GM18520 (cell line): Measurements from ENCODE around the gene ATP13A5.

Experiments
- ATAC-seq: cut with Tn5 transposase; IDR thresholded peaks from one replicate; pipeline ENCODE4 v1.9.1; 2021; ENCODE audit not compliant: unreplicated experiment

The ATP13A5 gene, protein sequence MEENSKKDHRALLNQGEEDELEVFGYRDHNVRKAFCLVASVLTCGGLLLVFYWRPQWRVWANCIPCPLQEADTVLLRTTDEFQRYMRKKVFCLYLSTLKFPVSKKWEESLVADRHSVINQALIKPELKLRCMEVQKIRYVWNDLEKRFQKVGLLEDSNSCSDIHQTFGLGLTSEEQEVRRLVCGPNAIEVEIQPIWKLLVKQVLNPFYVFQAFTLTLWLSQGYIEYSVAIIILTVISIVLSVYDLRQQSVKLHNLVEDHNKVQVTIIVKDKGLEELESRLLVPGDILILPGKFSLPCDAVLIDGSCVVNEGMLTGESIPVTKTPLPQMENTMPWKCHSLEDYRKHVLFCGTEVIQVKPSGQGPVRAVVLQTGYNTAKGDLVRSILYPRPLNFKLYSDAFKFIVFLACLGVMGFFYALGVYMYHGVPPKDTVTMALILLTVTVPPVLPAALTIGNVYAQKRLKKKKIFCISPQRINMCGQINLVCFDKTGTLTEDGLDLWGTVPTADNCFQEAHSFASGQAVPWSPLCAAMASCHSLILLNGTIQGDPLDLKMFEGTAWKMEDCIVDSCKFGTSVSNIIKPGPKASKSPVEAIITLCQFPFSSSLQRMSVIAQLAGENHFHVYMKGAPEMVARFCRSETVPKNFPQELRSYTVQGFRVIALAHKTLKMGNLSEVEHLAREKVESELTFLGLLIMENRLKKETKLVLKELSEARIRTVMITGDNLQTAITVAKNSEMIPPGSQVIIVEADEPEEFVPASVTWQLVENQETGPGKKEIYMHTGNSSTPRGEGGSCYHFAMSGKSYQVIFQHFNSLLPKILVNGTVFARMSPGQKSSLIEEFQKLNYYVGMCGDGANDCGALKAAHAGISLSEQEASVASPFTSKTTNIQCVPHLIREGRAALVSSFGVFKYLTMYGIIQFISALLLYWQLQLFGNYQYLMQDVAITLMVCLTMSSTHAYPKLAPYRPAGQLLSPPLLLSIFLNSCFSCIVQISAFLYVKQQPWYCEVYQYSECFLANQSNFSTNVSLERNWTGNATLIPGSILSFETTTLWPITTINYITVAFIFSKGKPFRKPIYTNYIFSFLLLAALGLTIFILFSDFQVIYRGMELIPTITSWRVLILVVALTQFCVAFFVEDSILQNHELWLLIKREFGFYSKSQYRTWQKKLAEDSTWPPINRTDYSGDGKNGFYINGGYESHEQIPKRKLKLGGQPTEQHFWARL

DNA sequence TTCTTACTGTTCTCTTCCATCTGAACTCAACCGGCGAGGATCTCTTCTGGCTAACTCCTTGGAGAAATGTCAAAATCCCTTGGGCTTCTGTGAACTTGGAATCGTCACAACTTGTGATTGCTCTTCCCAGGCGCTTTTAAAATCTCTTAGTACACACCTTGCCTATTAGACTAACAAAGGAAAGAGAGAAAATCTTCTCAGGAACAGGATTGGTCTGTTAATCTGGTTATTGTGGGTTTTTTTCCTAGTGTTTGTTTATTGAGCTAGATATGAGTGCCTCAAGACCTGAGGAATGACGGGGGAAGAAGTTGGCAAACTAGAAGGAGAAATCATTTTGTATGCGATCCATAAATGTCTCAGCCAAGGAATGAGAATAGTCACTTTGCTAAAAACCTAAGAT is at the start of gene ATP13A5:
TSS of gene ATP13A5 (minus strand) at position 48 of the 400 bp plus-strand sequence. CDS start at position 20, 28 bp downstream.
- ATAC-seq, result no peak

DNA sequence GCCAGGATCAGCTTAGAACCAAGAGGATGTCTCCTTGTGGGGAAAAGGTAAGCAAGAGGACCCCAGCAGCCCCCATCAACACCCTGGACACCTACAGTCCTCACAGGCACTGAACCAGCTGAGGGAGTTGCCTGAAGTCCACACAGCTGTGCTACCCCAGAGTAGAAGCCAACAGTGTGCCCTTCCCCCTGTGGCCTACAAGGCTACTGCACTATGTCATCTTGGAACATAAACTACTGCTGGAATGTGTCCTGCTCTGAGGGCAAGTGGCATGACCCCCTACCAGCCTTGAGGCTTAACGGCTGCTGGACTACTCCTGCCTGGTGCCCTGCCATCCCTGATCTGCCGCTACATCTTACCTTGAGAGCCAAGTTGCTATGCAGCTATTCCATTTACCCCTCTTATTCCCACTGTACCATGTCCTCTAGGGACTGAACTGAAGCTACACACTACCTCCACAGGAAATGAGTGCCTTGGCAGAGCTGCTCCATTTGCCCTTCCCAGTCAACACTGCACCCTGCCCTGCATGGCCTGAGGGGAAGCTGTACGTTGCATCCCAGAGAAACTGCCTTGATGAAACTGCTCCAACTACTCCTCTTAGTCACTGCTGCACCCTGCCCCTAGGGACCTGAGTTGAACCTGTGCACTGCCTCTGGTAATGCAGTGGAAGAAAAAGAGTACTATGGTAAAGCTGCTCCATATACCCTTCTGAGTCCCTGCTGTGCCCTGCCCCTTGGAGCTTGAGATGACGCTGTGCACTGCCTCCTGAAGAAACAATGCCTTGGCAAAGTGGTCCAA is 40.2 kb upstream of the ATP13A5 start:
- no peak for ATAC-seq

- ATAC-seq, result no peak
These were observed 38.1 kb upstream of the ATP13A5 start for GRCh38 chr3:193416629-193417028.

DNA sequence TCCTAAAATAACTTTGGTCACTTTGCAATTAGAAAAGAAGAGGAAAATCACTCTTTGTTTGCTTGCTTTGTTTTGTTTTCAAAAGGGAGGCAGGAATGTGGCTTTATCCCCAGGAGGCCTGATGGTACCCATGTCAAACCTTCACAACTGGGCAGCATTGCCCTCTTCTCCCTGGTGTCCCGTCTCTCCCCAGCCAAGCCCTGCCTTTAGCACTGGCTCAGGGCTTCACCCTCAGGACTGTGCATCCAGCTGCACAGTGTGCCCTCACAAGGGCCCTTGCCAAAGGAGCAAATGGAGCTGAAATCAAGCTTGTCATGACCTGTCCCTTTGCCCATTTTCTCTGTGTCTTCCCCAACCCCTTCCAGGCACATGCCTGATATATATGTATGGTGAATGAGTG is 29.1 kb upstream of the ATP13A5 start:
- ATAC-seq, result no peak

DNA sequence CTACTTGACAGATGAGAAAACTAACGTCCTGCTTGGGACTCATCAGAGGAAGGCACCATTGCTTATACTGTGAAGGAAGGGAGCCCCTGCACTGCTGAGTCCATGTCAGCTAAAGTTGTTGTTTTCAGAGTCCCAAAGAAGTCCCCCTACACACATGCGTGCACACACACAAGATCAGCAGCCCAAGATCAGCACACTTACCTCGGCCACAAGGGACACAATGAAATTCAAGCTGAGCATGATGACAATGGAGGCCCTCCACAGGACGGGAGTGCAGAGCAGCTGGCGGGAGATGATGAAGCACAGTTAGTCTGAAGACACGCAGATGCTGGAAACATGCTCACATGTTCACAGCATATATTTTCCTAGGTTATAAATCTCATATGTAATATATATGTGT is 28.6 kb upstream of the ATP13A5 start:
- no peak for ATAC-seq

DNA sequence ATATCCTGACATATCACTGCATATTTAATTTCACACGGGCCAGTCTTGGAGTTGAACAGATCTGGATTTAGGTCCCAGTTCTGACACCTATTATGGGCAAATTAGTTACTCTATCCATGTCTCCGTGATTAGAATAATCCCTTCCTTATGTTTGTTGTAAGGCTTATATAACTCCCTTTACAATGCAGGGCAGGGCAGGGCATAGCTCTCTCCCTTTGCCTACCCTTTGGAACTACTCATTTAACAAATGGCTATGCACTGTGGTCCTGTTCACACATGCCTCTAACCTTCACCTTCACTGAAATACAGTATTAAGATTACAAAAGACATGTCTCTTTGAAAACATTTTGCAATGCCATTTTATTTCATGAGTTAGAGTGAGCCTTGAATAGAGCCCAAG is 24.8 kb upstream of the ATP13A5 start:
- ATAC-seq, result no peak

- no peak for ATAC-seq
These were observed 21.8 kb upstream of the ATP13A5 start for GRCh38 chr3:193400304-193400703.

GRCh38 chr3:193396451-193397244 is 18.1 kb upstream of the ATP13A5 start:
- no peak for ATAC-seq

GRCh38 chr3:193391902-193392301 is 13.3 kb upstream of the ATP13A5 start:
- no peak for ATAC-seq

DNA sequence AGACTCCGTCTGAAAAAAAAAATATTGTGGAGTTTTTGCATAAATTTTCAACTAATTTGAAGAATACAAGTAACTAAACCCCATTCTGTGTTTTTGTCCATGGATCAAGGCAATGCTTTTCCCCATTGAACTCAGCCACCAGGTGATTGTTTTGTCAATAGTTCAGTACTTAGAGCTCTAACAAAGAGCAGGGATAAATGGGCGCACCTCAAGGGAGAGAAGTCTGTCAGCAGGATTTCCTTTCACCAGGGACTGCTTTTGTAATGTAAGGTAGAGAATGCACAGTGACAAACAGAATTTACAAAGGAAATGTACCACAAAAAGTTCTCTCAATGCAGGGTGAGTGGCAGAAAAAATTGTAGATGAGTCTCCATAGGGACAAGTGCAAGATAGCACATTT is 10.8 kb upstream of the ATP13A5 start:
- ATAC-seq, result no peak

DNA sequence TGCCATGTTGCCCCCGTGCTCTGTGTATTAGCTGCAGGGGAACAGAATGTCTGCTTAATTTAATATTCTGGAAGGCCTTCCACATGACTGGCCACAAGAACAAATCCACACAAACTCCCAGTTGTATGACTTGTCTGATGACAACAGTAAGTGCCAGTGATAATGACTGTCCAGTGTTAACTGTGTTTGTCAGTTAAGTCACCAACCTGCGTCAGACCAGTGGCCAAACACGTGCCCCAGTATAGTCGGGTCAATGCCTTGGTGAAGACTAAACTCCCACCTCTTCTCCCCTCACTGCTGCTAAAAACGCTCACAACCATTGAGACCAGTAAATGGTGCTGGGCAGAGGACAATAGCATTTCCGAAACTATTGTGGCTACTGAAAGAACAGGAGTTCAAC is 9.8 kb upstream of the ATP13A5 start:
- ATAC-seq, result no peak

GRCh38 chr3:193387596-193387995 is 9.0 kb upstream of the ATP13A5 start:
- ATAC-seq, result no peak

- no peak for ATAC-seq
These were observed 962 bp downstream of the ATP13A5 start for GRCh38 chr3:193377591-193377990.

DNA sequence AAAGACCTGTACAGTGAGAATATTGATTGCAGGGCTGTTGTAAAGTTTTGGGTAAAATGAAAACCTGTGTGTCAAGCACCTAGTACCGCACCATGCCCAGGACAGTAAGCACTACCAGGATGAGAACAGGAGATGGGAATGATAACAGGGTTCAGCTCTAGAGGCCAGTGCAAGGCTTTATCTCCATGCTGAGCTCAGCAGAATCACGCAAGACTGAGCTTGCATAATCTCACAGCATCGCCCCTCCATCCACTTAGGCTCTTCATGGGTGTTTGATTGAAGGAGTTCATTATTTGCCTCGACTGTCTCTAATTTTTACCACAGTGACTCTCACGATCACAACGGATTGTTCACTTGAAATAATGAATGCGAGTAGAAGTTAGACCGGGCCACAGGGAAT is 2.9 kb downstream of the ATP13A5 start:
- ATAC-seq, result no peak

- ATAC-seq, result no peak
These were observed 5.8 kb downstream of the ATP13A5 start for GRCh38 chr3:193372783-193373182.

- ATAC-seq, result no peak
These were observed 10.7 kb downstream of the ATP13A5 start for GRCh38 chr3:193367868-193368267.

- ATAC-seq, result no peak
These were observed 21.3 kb downstream of the ATP13A5 start for GRCh38 chr3:193357291-193357690.

- ATAC-seq, result no peak
These were observed 24.1 kb downstream of the ATP13A5 start for GRCh38 chr3:193354423-193354822.

- no peak for ATAC-seq
These were observed 27.8 kb downstream of the ATP13A5 start for GRCh38 chr3:193350744-193351143.

GRCh38 chr3:193348686-193349085 is 29.9 kb downstream of the ATP13A5 start:
- no peak for ATAC-seq
